Stimulated activated naive CD8-positive, alpha-beta T cell treated with anti-CD3 and anti-CD28 coated beads, Interleukin-15, amount 100 ng/mL, for 72 hours (primary cell): ENCODE data around the gene HNRNPLL.
A peak's percentile ranks its signal among the peaks of the same experiment; 100 is the strongest.

Experiments used
- ATAC-seq: fragments of 150-1000 bp; cut with Tn5 transposase; 2 replicates; pipeline ENCODE4 v1.10.0; 2021; ENCODE audit warnings: mild to moderate bottlenecking, moderate library complexity
- DNase-seq, 2 donors: peaks; one replicate each; pipeline ENCODE4 v3.0.0; 2021 to 2022
- H3K27ac Mint-ChIP-seq, 2 donors: one replicate each; pipeline ENCODE4 v1.8.0; 2022; ENCODE audit warnings: mild to moderate bottlenecking in 2 of 2, mixed read lengths in 2 of 2, moderate library complexity in 2 of 2
- H3K27me3 Mint-ChIP-seq: one replicate; pipeline ENCODE4 v1.8.0; 2022; ENCODE audit warnings: mixed read lengths
- H3K4me1 Mint-ChIP-seq: one replicate; pipeline ENCODE4 v1.8.0; 2022; ENCODE audit warnings: mild to moderate bottlenecking, mixed read lengths
- H3K4me3 Mint-ChIP-seq, 2 donors: one replicate each; pipeline ENCODE4 v1.8.0; 2022; ENCODE audit warnings: mild to moderate bottlenecking in 2 of 2, mixed read lengths in 2 of 2, moderate library complexity in 1 of 2
- H3K9me3 Mint-ChIP-seq, 2 donors: one replicate each; pipeline ENCODE4 v1.8.0; 2022; ENCODE audit warnings: mixed read lengths in 2 of 2

Gene HNRNPLL

GRCh38 chr2:38586931-38587330 lies 15.8 kb downstream of the HNRNPLL start:
- Mint-ChIP-seq H3K4me1 (peaks cover 20% of the 10 kb centered on the region), H3K27ac (no peak overlapping the region), H3K27me3 (no peaks in the 10 kb centered on the region)

GRCh38 chr2:38584881-38585280 lies 17.8 kb downstream of the HNRNPLL start:
- ATAC-seq = no peak
- DNase-seq = no peak
- H3K9me3 Mint-ChIP-seq = peaks cover 4 to 7% of the 10 kb centered on the region in 2 donors
- no peak overlapping the region for H3K4me3 Mint-ChIP-seq
- no peak overlapping the region for H3K27ac Mint-ChIP-seq
- H3K27me3 Mint-ChIP-seq = no peaks in the 10 kb centered on the region
- H3K4me1 Mint-ChIP-seq = peaks cover 21% of the 10 kb centered on the region

More at GRCh38 chr2:38586931-38587330, 15.8 kb downstream of the HNRNPLL start:
- ATAC-seq (no peak), DNase-seq (no peak)
- peaks cover 4 to 7% of the 10 kb centered on the region in 2 donors for H3K9me3 Mint-ChIP-seq
- no peak overlapping the region for H3K4me3 Mint-ChIP-seq

- ATAC-seq (no peak), DNase-seq (no peak)
- Mint-ChIP-seq H3K27me3 (no peaks in the 10 kb centered on the region), H3K9me3 (peaks cover 4 to 7% of the 10 kb centered on the region in 2 donors), H3K4me1 (peaks cover 13% of the 10 kb centered on the region), H3K27ac (no peak overlapping the region), H3K4me3 (no peak overlapping the region)
These were observed 18.7 kb downstream of the HNRNPLL start for GRCh38 chr2:38583994-38584393.

- DNase-seq (no peak), ATAC-seq (no peak)
- Mint-ChIP-seq H3K4me3 (no peak overlapping the region), H3K9me3 (peaks cover 4 to 7% of the 10 kb centered on the region in 2 donors), H3K4me1 (peaks cover 13% of the 10 kb centered on the region), H3K27ac (no peak overlapping the region), H3K27me3 (no peaks in the 10 kb centered on the region)
These were observed 19.2 kb downstream of the HNRNPLL start for GRCh38 chr2:38583524-38583923.

GRCh38 chr2:38581193-38582147 lies 21.3 kb downstream of the HNRNPLL start:
- H3K4me3 Mint-ChIP-seq = no peak overlapping the region

DNA sequence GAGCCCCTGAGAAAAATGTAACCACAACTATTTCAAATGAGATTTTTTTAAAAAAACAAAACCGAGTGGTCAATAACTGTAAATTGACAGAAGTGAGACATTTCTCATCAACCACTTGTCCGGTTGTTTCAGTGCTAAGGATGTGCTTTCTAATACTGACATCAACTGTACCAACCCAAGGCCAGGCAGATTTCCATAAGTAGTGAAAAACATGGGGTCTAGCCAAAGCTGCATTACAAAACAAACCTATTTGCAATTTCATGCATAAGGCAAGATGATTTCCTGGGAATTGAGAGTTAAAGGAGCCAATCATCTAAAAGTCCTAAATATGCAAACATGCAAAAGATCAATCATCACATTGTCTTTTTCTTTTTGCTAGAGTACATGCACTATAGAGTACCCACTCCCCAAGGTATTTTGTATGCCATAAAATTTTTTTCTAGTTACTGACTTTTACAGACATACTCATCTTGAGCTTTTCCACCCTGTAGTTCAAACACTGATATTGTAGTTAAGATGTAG lies 22.6 kb downstream of the HNRNPLL start:
- Mint-ChIP-seq H3K27ac (no peak overlapping the region), H3K9me3 (no peaks in the 10 kb centered on the region), H3K27me3 (no peaks in the 10 kb centered on the region), H3K4me3 (no peak overlapping the region), H3K4me1 (peaks cover 6% of the 10 kb centered on the region)
- DNase-seq = no peak
- no peak for ATAC-seq

More at GRCh38 chr2:38581193-38582147, 21.3 kb downstream of the HNRNPLL start:
- DNase-seq (peak in 1 of 2 donors; percentile 27), ATAC-seq (peak; percentile 82)
- Mint-ChIP-seq H3K9me3 (no peaks in the 10 kb centered on the region), H3K4me1 (peaks cover 6% of the 10 kb centered on the region), H3K27ac (no peak overlapping the region), H3K27me3 (no peaks in the 10 kb centered on the region)

DNA sequence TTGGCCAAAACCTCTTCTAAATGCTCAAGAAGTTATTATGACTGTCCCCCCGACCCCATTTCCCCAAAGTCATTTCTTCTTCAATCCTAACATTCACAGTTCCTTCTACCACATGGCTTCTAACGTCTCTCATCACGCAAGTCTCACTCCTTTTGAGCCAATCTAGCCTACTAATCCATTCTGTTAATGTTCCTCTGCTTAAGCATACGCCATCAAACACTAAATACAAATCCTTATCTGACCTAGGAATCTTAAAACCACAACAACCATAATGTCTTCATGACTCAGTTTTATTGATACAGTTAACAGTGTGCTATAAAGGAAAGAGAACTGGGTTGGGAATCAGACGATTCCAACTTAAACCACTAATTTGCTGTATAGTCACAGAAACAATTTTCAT lies 23.9 kb downstream of the HNRNPLL start:
- H3K4me1 Mint-ChIP-seq = peaks cover 6% of the 10 kb centered on the region
- ATAC-seq (no peak), DNase-seq (no peak)
- no peaks in the 10 kb centered on the region for H3K27me3 Mint-ChIP-seq
- H3K27ac Mint-ChIP-seq = no peak overlapping the region
- H3K9me3 Mint-ChIP-seq = no peaks in the 10 kb centered on the region
- H3K4me3 Mint-ChIP-seq = no peak overlapping the region

DNA sequence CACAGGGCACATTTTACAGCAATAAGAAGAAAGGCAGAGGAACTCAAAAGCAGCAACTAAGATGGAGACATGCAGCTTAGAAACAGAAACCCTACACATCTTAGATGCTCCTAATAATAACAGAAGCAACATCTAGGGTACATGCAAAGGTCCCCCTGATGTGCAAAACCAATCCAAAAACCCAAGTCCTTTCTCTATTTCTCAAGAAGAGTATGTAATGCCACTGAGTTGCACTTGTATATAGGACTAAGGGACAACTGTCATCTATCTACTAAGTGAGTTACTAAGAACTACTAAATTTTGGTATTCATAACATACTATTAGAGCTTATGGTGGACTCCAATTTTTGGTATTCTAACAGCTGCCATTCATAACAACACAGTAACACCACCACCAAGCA lies 28.4 kb downstream of the HNRNPLL start:
- H3K27ac Mint-ChIP-seq = no peak overlapping the region
- no peaks in the 10 kb centered on the region for H3K27me3 Mint-ChIP-seq
- no peak overlapping the region for H3K4me3 Mint-ChIP-seq

GRCh38 chr2:38572167-38572566 lies 30.6 kb downstream of the HNRNPLL start:
- Mint-ChIP-seq H3K9me3 (no peaks in the 10 kb centered on the region), H3K4me3 (no peak overlapping the region), H3K27me3 (no peaks in the 10 kb centered on the region), H3K27ac (no peak overlapping the region), H3K4me1 (peaks cover 10% of the 10 kb centered on the region)
- ATAC-seq (no peak), DNase-seq (no peak)

More for the DNA sequence above, 28.4 kb downstream of the HNRNPLL start:
- ATAC-seq (no peak), DNase-seq (no peak)
- no peaks in the 10 kb centered on the region for H3K9me3 Mint-ChIP-seq
- peaks cover 10% of the 10 kb centered on the region for H3K4me1 Mint-ChIP-seq

- Mint-ChIP-seq H3K4me1 (peaks cover 10% of the 10 kb centered on the region), H3K9me3 (no peaks in the 10 kb centered on the region), H3K27ac (no peak overlapping the region), H3K27me3 (no peaks in the 10 kb centered on the region), H3K4me3 (no peak overlapping the region)
- no peak for ATAC-seq
- no peak for DNase-seq
These were observed 31.5 kb downstream of the HNRNPLL start for GRCh38 chr2:38571193-38571592.

- H3K4me1 Mint-ChIP-seq = peaks cover 10% of the 10 kb centered on the region
- ATAC-seq = no peak
- DNase-seq = no peak
- H3K9me3 Mint-ChIP-seq = no peaks in the 10 kb centered on the region
- H3K27me3 Mint-ChIP-seq = no peaks in the 10 kb centered on the region
- H3K27ac Mint-ChIP-seq = no peak overlapping the region
- H3K4me3 Mint-ChIP-seq = no peak overlapping the region
These were observed 33.8 kb downstream of the HNRNPLL start for GRCh38 chr2:38568724-38569436.

GRCh38 chr2:38565333-38565732 lies 37.4 kb downstream of the HNRNPLL start:
- Mint-ChIP-seq H3K27me3 (no peaks in the 10 kb centered on the region), H3K27ac (no peak overlapping the region), H3K9me3 (no peaks in the 10 kb centered on the region), H3K4me1 (no peaks in the 10 kb centered on the region), H3K4me3 (no peak overlapping the region)
- no peak for DNase-seq
- no peak for ATAC-seq

GRCh38 chr2:38561691-38562090 lies 41.0 kb downstream of the HNRNPLL start:
- no peak for ATAC-seq
- peak overlapping the region in 1 of 2 donors; percentile 34 for H3K27ac Mint-ChIP-seq
- H3K4me3 Mint-ChIP-seq = no peak overlapping the region
- no peaks in the 10 kb centered on the region for H3K27me3 Mint-ChIP-seq
- H3K4me1 Mint-ChIP-seq = no peaks in the 10 kb centered on the region
- DNase-seq = no peak
- no peaks in the 10 kb centered on the region for H3K9me3 Mint-ChIP-seq

DNA sequence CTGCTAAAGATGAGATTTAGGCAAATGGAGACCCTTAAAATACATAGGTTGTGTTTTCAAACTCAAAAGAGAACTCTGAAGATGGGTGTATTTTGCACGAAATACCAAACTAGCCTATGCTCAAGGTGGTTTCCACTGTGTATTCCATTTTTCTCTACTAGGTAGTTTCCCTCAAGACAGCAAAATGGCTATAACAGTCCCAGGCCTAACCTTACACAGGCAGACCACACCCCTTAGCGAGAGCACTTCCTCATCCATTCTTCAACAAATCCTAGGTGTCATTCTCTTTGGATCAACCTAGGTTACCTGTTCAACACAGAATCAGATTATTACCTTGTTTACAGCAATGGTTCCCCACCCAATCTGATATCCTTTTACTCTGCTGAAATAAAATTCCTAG lies 42.6 kb downstream of the HNRNPLL start:
- no peaks in the 10 kb centered on the region for H3K27me3 Mint-ChIP-seq
- H3K4me3 Mint-ChIP-seq = no peak overlapping the region
- ATAC-seq (no peak), DNase-seq (no peak)
- no peaks in the 10 kb centered on the region for H3K9me3 Mint-ChIP-seq
- no peak overlapping the region for H3K27ac Mint-ChIP-seq
- no peaks in the 10 kb centered on the region for H3K4me1 Mint-ChIP-seq

GRCh38 chr2:38557981-38558380 lies 44.7 kb downstream of the HNRNPLL start:
- Mint-ChIP-seq H3K4me3 (no peak overlapping the region), H3K9me3 (no peaks in the 10 kb centered on the region), H3K4me1 (no peaks in the 10 kb centered on the region), H3K27me3 (no peaks in the 10 kb centered on the region), H3K27ac (no peak overlapping the region)
- DNase-seq (no peak), ATAC-seq (no peak)

GRCh38 chr2:38557217-38557616 lies 45.5 kb downstream of the HNRNPLL start:
- Mint-ChIP-seq H3K4me3 (no peak overlapping the region), H3K4me1 (peaks cover 7% of the 10 kb centered on the region), H3K27me3 (no peaks in the 10 kb centered on the region), H3K9me3 (no peaks in the 10 kb centered on the region), H3K27ac (no peak overlapping the region)
- ATAC-seq (no peak), DNase-seq (no peak)
